SH-SY5Y (cell line): ENCODE results near the gene TMED3.

Experiments
- GATA2 ChIP-seq: IDR thresholded peaks from 2 replicates; pipeline ENCODE4 v1.6.1; 2011; ENCODE audit warnings: mild to moderate bottlenecking, low read depth, low read length
- GATA3 ChIP-seq: IDR thresholded peaks from 2 replicates; pipeline ENCODE4 v1.6.1; 2011; ENCODE audit warnings: low read depth, mild to moderate bottlenecking, low read length, moderate library complexity

Gene TMED3

DNA sequence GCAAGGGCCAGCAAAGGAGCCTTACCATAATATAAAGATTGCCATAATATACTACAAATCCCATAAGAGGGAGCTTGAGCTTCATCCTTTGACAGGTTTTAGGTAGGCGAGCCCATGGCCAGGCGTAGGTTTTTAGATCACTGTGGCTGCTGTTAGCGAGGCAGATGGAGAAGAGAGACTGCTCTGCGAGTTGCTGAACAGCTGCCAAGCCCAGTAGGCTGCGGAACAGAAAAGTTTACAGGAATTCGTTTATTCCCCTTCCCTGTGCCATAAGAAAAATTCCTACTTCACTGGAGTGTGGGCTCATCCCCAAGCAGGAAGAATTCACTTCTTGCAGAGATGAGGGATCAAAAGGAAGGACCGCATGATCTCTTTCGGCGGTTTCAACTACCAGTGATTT, 30.5 kb downstream of the TMED3 start:
- TF ChIP-seq GATA2 = no peak
- TF ChIP-seq GATA3 = no peak

GRCh38 chr15:79349525-79349924, 38.6 kb downstream of the TMED3 start:
- TF ChIP-seq GATA3 (no peak), GATA2 (no peak)

DNA sequence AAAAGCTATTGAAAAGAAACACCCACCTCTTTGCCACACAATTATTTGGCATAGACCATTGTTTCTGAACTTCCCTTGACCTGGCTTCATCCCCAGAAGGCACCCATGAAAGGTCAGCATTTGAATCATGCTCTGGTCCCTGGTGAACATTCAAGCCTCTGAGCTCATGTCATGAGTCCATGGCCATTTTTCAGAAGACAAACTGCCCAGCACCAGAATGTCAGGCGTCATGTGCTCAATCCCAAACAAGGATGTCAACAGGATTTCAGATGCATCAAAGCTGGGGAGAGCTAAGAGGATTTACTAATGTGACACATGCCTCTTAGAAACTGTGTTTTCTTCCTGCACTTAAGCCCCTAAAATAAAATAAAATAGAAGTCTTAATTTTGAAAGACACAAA, 41.3 kb downstream of the TMED3 start:
- TF ChIP-seq GATA3 = no peak

DNA sequence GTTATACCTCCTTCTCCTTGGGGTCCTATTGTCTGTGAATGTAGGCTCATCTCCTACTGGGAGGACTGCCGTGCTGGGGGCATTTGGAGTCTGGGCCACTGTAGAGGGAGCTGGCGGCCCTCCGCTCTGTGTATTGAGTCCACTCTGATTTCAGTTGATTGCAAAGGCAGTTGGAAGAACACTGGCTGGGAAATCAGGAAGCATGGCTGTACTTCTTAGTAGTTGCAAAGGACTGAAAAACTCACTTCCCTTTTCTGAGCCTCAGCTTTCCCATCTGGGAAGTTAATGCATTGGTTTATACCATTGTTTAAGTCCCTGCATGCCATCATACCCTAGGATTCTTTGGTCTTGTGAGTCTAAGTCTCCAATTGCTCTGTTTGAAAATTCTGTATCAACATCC, 46.7 kb downstream of the TMED3 start:
- TF ChIP-seq GATA3 (no peak), GATA2 (no peak)

GRCh38 chr15:79358069-79358468, 47.2 kb downstream of the TMED3 start:
- TF ChIP-seq GATA2 = no peak
- TF ChIP-seq GATA3 = no peak

DNA sequence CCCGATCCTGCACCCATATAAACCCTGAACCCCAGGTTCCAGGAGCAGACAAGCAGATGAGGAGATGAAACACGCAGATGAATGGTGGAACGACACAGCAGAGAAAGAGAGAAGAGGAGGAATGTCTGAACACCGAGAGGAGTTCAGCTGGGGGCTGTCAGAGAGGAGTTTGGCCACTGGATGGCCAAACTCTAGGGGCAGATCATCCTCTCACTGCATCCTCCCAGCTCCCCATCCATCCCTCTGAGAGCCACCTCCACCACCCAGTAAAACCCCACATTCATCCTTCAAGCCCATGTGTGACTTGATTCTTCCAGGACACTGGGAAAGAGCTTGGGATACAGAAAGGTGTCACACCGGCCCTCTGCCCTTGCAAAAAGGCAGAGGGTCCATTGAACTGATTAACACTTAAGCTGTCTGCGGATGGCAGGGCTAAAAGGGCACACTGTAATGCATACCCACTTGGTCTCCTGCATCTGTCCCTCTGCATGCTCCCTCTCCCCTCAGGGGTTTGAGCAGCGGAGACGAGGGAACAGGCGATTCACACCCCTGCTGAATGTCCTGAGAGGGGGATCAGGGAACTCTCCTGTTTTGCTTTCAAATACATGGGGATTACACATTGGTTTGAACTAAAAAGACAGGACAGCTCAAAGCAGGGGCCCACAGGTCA, 53.8 kb downstream of the TMED3 start:
- TF ChIP-seq GATA3 = no peak
- TF ChIP-seq GATA2 = no peak

DNA sequence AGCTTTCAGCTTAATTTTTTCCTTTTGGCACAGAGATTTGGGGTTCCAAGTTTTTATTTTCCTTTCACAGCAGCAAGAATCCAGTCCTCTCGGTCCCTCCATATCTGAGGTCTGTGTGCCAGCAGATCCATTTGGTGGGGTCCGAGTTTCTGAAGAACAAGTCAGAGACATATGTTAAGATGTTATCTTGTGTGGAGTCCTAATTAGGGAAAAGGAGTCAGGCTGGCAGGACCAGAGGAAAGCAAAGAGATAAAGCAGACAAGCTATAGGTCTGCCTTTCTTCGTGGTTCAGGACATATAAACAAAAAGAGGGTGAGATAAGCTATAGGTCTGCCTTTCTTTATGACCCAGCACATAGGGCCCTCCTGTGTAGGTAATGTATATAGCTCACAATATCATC, 54.9 kb downstream of the TMED3 start:
- TF ChIP-seq GATA2 (peak; percentile 81), GATA3 (0 out of 2 replicates have a peak, but pooled peaks have one; percentile 34)

DNA sequence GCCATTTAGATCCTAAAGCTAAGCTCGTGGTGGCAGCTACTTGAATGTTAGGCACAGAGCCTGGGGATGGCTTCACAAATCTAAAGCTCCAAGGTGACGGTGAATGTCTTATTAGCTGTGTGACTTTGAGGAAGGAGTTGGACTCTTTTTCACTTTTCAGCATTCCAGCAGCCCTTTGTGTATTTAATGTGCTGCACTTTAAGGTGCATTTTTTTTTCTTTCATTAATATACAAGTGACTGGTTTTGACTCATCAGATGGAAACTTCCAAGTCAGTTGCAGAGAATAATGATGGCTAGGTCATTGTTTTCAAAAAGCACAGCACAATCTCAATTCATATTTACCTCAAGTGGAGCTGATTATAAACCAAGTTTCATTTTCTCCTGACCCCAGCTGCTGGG, 55.8 kb downstream of the TMED3 start:
- TF ChIP-seq GATA3 = no peak
- TF ChIP-seq GATA2 = no peak

DNA sequence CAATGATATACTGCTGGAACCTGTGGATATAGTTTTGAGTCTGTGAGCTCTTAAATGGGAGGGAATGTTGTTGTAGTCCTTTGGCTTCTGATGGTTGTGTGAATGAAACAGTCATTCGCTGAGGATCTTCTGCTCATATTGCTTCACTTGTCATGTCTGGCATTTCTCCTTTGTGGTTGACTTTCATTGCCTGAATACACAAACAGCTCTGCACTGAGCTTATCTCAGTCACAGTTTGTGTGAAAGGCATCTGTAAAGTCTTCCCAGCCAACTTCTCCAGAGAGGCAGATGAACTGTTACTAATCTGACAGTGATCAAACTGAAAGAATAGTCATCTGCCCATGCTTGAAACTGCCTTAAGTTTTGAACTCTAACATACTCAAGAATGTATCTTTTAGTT, 59.8 kb downstream of the TMED3 start:
- TF ChIP-seq GATA2 (no peak), GATA3 (no peak)

DNA sequence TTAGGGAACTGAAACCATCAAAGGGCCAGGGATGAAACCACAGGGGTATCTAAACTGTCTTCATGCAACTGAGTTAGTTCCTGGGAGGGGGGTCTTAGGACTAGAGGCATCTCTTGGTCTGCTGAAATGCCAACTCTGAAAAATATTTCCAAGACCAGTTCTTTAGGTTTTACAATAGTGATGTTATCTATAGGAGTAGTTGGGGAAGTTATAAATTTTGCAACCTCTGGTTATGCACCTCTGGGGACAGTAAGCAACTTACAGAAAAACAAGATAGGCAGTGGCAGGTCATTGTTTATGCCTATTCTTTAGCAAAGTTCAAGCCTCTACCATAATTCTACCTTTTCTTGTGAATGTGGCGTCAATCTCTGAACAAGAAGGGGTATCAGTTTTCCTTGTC, 60.7 kb downstream of the TMED3 start:
- TF ChIP-seq GATA3 (no peak), GATA2 (no peak)

- no peak for TF ChIP-seq GATA2
- TF ChIP-seq GATA3 = no peak
These were observed 61.5 kb downstream of the TMED3 start for GRCh38 chr15:79372428-79372827.
